NCI-H128 (cell line): Measurements from ENCODE around the gene C15orf61.

Experiments used
- DNase-seq: peaks from one replicate; lab custom pipeline; 2025; ENCODE audit not compliant: unreplicated experiment; lab: John Stamatoyannopoulos, UW

Gene C15orf61

GRCh38 chr15:67521029-67521782 is at the start of gene C15orf61:
Gene C15orf61, plus strand, starts transcription at chr15:67521131. Its CDS starts 118 bp downstream, at chr15:67521249.
- peak; percentile 28 for DNase-seq

GRCh38 chr15:67472957-67473356 is 48.0 kb upstream of the C15orf61 start:
- no peak for DNase-seq

GRCh38 chr15:67474405-67475110 is 46.4 kb upstream of the C15orf61 start:
- DNase-seq = no peak

DNA sequence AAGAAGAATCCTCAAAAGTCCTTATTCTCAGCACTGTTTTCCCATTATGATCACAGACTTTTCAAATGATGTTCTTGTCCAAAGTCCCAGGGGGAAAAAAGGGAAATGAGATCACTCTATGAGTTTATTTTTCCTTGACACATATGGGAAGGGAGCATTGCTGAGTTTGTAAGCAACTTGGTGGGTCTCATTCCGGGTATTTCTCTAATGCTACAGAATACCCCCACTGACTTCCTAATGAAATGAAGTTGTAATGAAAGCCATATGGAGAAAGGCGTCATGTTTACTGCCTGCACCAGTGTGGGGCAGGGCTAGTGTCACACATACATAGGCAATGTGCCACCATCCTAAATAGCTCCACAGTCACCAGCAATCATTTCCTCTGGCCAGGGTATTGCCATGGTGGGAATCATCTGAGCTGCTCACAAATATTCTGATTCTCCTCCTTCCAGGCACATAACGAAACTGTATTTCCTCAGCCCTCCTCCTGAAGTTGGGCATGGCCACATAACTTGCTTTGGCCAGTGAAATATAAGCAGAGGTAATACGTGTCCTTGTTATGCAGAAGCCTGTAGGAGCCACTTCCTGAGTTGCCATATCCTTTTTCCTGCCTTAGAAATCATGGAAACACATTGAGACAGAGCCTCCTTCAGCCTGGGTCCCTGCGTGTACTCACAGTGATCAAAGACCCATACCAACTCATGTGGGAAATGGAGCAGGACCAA is 41.0 kb upstream of the C15orf61 start:
- DNase-seq = no peak

- no peak for DNase-seq
Observed at GRCh38 chr15:67480741-67481140, 40.2 kb upstream of the C15orf61 start.

DNA sequence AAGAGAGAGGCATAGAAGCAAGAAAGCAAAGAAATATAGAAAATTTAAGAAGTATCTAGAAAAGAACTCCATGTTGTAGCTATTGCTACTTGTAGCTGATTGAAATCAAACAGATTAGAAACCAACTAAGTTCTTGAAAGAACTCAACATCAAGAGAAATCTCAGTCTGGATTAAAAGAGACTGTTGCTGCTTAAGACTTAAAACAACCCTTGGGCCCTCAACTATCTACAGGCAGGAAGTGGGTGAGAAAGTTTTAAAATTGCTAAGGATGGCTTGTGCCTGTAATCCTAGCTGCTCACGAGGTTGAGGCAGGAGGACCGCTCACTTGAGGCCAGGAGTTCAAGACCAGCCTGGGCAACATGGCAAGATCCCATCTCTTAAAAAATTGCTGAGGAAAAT is 39.3 kb upstream of the C15orf61 start:
- DNase-seq = no peak

DNA sequence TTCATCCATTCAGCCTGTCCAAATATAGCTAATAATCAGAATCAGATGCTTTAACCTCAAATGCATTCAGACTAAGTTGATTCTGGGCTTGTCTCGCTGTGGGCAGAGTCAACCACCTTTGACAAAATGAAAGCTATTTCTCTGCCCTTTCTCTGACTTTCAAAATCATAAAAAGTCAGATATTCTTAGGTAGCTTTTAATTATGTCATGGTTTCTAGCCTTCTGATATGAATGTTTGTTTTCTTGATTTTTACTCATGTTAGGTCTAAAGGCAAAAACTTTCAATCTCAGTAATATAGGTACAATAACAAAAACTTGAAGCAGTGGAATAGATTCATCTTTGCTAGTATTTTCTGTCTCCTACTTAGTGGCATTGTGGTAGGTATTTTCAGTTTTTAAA is 25.3 kb upstream of the C15orf61 start:
- no peak for DNase-seq

- no peak for DNase-seq
Observed at GRCh38 chr15:67501177-67501835, 19.6 kb upstream of the C15orf61 start.

DNA sequence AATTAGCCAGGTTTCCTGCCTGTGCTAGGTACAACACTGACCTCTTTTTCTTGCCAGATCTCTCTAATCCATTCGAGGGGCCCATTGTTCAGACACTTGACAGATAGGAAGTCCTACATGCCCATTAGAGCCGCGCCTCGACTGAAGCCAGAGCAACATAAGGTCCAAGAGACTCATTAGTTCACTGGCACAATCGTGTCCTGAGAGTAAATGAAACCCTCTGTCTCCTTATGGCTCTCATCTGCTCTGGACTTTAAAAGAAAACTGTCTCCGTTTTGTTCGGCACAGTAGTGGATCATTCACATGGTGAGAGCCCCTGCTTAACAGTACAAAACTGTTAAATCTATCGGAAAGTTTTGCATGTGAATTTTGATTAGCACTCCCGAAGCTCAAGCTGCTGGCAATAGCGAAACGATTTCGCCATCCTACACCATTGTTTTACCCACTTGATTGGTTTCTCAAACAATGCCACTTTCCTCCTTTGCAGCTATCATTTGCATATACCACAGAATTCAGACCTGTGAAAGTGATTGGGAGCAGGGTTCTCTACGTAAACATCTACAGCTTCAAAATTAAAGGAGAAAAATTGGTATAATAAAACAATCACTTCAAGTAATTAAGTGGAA is 19.0 kb upstream of the C15orf61 start:
- DNase-seq = no peak

DNA sequence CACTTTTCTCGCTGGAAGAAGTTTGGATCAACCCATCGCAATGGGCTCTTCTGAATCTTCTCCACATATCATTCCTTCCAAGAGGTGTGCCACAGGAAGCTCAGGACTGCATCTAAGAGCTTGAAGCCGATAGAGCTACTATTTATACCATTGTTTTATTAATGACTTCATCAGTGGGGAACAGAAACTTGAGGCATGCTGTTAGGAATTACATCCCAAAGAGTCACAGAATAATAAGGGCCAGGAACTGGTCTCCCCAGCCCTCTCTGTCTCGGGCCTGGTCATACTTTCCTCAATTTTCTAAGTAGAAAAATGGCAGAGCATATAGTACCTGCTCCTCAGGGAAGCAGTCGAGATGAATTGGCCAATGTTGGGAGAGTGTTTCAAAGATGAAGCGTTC is 16.9 kb upstream of the C15orf61 start:
- no peak for DNase-seq

DNA sequence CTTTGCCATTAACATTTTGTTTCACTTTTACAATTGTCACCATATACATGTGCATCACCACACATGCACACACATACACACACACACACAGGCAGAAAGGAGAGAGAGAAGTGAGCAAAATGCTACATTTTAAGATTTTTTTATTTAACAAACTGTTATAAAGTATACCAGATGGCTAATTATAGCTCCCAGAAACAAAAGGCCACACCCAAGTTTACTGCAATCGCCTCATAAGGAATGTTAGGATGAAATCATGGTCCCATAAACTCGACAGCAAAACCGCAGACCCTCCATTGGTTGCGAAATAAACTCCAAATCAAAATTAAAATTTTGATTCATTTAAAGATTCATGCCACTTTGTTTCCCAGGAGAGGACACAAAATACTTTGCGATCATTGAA is 16.1 kb upstream of the C15orf61 start:
- no peak for DNase-seq

GRCh38 chr15:67505675-67506572 is 15.0 kb upstream of the C15orf61 start:
- no peak for DNase-seq

DNA sequence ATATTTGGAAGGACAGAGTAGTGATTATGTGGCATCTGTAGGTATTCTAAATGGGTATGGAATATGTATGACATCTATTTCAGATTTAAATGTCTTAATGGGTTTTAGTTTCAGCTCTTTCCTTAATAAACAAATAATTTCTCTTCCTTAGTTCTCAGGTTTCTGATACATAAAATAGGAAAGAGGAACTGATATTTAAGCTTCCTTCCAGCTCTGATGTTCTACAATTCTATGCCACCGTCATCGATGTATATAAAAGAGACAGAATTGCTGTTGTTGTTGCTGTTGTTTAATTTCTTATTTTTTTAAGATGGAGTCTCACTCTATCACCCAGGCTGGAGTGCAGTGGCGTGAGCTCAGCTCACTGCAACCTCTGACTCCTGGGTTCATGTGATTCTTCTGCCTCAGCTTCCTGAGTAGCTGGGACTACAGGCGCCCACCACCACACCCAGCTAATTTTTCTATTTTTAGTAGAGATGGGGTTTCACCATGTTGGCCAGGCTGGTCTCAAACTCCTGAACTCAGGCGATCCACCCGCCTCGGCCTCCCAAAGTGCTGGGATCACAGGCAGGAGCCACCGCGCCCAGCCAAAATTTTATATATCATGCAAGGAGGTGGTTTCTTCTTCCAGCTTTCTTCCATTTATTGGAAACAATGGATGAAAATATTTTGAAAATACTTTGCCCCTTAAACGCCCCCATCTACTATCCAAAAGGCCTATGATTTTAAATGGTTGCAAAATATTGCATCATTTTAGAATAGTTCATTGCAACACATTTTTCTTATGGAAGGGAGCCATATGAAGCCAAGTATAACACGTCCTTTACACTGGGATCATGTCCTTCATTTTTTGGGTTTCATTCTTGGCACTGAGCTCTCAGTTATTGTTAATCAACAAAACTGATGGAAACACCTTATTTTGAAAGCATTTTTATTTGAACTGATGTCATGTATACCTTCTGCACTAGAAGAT is 13.9 kb upstream of the C15orf61 start:
- DNase-seq = no peak

- no peak for DNase-seq
Observed at GRCh38 chr15:67508407-67508806, 12.5 kb upstream of the C15orf61 start.

GRCh38 chr15:67509918-67510317 is 11.0 kb upstream of the C15orf61 start:
- no peak for DNase-seq

DNA sequence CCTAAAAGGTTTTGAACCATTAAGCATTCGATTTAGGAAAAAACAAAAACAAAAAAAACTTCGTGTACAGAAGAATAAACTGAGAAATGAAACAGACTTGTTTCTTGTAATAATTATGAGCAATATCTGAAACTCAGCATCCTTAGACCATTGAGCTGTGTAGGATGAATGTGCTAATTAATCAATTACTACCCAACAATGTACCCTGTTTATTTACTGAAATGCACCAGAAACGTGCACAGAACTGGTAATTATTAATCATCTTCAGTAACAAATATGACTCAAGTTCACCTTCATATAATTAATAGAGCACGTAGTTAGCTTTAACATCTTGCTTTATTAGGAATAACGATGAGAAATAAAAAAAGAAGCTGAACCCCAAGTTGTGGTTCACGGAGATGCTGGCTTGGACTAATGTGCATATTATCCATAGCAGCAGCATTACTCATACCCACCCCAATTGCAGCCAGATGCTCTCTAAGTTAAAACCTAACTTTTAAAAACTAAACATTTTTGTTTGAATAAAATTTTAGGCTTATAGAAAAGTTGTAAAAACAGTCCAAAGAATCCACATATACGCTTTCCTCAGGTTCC is 10.2 kb upstream of the C15orf61 start:
- DNase-seq = no peak

DNA sequence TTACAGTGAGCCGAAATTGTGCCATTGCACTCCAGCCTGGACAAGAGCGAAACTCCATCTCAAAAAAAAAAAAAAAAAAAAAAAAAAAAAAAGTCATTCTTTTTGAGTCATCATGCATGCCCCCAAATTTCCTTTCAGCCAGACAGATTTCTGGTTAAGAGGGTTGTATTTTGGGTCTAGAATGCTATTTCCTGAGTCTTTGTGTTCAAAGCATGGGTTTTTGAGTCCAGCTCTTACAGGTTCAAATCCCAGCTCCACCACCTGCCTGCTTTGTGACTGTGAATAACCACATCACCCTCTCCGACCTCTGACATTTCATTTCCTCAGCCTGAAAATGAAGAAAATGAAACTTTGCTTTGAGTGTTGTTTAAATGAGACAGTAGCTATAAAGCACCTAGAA is 9.3 kb upstream of the C15orf61 start:
- DNase-seq = no peak

- no peak for DNase-seq
Observed at GRCh38 chr15:67512140-67512539, 8.8 kb upstream of the C15orf61 start.
